HEK293 (cell line): ENCODE measurements around the gene COL5A1.

Source experiments
- ATF2 ChIP-seq: fragments of 450-650 bp; formaldehyde crosslinking; IDR thresholded peaks from 2 replicates; pipeline ENCODE4 v1.5.1; 2016; ENCODE audit warnings: missing biosample characterization, missing genetic modification characterization, low read depth
- BCL11A ChIP-seq: fragments of 450-650 bp; formaldehyde crosslinking; IDR thresholded peaks from 2 replicates; pipeline ENCODE4 v1.5.1; 2016; ENCODE audit warnings: low read depth, missing biosample characterization, missing genetic modification characterization
- CTCF ChIP-seq: fragments of 450-650 bp; formaldehyde crosslinking; IDR thresholded peaks from 2 replicates; pipeline ENCODE4 v1.5.1; 2016; ENCODE audit warnings: missing biosample characterization, missing genetic modification characterization
- HOXA7 ChIP-seq: sonication (generic); formaldehyde crosslinking; IDR thresholded peaks from 2 replicates; pipeline ENCODE4 v1.8.1; 2022; ENCODE audit warnings: missing genetic modification reagents, borderline replicate concordance
- PBX3 ChIP-seq: sonication (generic); formaldehyde crosslinking; IDR thresholded peaks from 2 replicates; pipeline ENCODE4 v1.8.1; 2022; ENCODE audit warnings: mild to moderate bottlenecking, moderate library complexity, missing genetic modification reagents
- PRDM1 ChIP-seq: fragments of 450-650 bp; formaldehyde crosslinking; IDR thresholded peaks from 2 replicates; pipeline ENCODE4; 2016; ENCODE audit warnings: missing biosample characterization, missing genetic modification characterization
- TCF7L2 ChIP-seq: IDR thresholded peaks from 2 replicates; pipeline ENCODE4 v1.6.1; 2011; ENCODE audit warnings: low read depth, mild to moderate bottlenecking, inconsistent platforms, low read length, moderate library complexity, borderline replicate concordance
- ZNF133 ChIP-seq: fragments of 450-650 bp; formaldehyde crosslinking; IDR thresholded peaks from 2 replicates; pipeline ENCODE4 v1.5.1; 2016; ENCODE audit warnings: missing biosample characterization, missing genetic modification characterization
- ZNF585B ChIP-seq: fragments of 450-650 bp; formaldehyde crosslinking; IDR thresholded peaks from 2 replicates; pipeline ENCODE4 v1.5.1; 2016; ENCODE audit warnings: missing biosample characterization, missing genetic modification characterization

GRCh38 chr9:134636149-134636507, 5.5 kb upstream of the COL5A1 start:
- no peak for TF ChIP-seq CTCF (tag by site-specific recombination)
- TF ChIP-seq ZNF585B (tag by site-specific recombination) = no peak
- no peak for TF ChIP-seq ZNF133 (tag by site-specific recombination)
- TF ChIP-seq TCF7L2 = no peak
- TF ChIP-seq HOXA7 (CRISPR knock-in tag) = no peak
- TF ChIP-seq PRDM1 (tag by site-specific recombination) = no peak
- TF ChIP-seq BCL11A (tag by site-specific recombination) = no peak
- no peak for TF ChIP-seq ATF2 (tag by site-specific recombination)
- TF ChIP-seq PBX3 (CRISPR knock-in tag) = no peak
